Stimulated activated CD4-positive, alpha-beta T cell treated with anti-CD3 and anti-CD28 coated beads, TNF-alpha, amount 100 ng/mL, for 24 hours (primary cell): ENCODE results near the gene RIC1.
"Not testable (repeated sequence)": the region's sequence is repeated elsewhere in the genome, so short reads cannot be mapped to it uniquely, and the experiment has no call there.

Experiments used
- DNase-seq, 3 experiments: peaks; one replicate each; pipeline ENCODE4 v3.0.0-alpha.2; 2020; ENCODE audit warnings: low read depth in 3 of 3

RIC1 gene

GRCh38 chr9:5721279-5722087, 92.6 kb downstream of the RIC1 start:
- DNase-seq: no peak

- DNase-seq: not testable (repeated sequence)
These were observed 93.8 kb downstream of the RIC1 start for GRCh38 chr9:5722679-5723078.

GRCh38 chr9:5735072-5735471, 106.2 kb downstream of the RIC1 start:
- no peak for DNase-seq

- DNase-seq: no peak
These were observed 107.8 kb downstream of the RIC1 start for GRCh38 chr9:5736563-5737346.

GRCh38 chr9:5743109-5743508, 114.2 kb downstream of the RIC1 start:
- DNase-seq: no peak

GRCh38 chr9:5748438-5748837, 119.5 kb downstream of the RIC1 start:
- DNase-seq: no peak

- no peak for DNase-seq
These were observed 120.4 kb downstream of the RIC1 start for GRCh38 chr9:5749306-5749705.

GRCh38 chr9:5750569-5750968, 121.7 kb downstream of the RIC1 start:
- no peak for DNase-seq

- DNase-seq: no peak
These were observed 127.7 kb downstream of the RIC1 start for GRCh38 chr9:5756633-5757032.

GRCh38 chr9:5760338-5760737, 131.4 kb downstream of the RIC1 start:
- DNase-seq: no peak

- DNase-seq: no peak
These were observed 133.5 kb downstream of the RIC1 start for GRCh38 chr9:5762421-5762820.

- no peak for DNase-seq
These were observed 135.4 kb downstream of the RIC1 start for GRCh38 chr9:5764130-5764868.

- DNase-seq: no peak
These were observed 139.3 kb downstream of the RIC1 start for GRCh38 chr9:5767968-5768932.

GRCh38 chr9:5773324-5773999, 144.6 kb downstream of the RIC1 start:
- DNase-seq: no peak

GRCh38 chr9:5778805-5779204, 149.9 kb downstream of the RIC1 start:
- DNase-seq: no peak

GRCh38 chr9:5779705-5780218, 150.9 kb downstream of the RIC1 start:
- DNase-seq: not testable (repeated sequence)

- DNase-seq: not testable (repeated sequence)
These were observed 154.5 kb downstream of the RIC1 start for GRCh38 chr9:5783420-5783819.

- no peak for DNase-seq
These were observed 155.1 kb downstream of the RIC1 start for GRCh38 chr9:5783982-5784381.

GRCh38 chr9:5784526-5785315, 155.8 kb downstream of the RIC1 start:
- no peak for DNase-seq
